Erythroblast (primary cell): ENCODE data around the gene LCOR.
"Not testable (repeated sequence)": the region's sequence is repeated elsewhere in the genome, so short reads cannot be mapped to it uniquely, and the experiment has no call there.

Experiments
- GATA1 ChIP-seq: IDR thresholded peaks from 2 replicates; pipeline ENCODE4 v1.6.1; 2011; ENCODE audit warnings: low read depth, mild to moderate bottlenecking, control low read depth, low read length, moderate library complexity
- POLR2A ChIP-seq: IDR thresholded peaks from 2 replicates; pipeline ENCODE4 v1.6.1; 2011; ENCODE audit warnings: mild to moderate bottlenecking, low read length

DNA sequence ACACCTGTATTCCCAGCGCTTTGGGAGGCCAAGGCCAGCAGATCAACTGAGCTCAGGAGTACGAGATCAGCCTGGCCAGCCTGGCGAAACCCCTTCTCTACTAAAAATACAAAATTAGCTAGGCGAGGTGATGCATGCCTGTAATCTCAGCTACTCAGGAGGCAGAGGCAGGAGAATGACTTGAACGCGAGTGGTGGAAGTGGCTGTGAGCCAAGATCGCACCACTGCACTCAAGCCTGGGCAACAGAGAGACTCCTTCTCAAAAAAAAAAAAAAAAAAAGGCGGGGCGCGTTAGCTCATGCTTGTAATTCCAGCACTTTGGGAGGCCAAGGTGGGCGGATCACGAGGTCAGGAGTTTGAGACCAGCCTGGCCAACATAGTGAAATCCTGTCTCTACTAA is 13.1 kb upstream of the LCOR start:
- not testable (repeated sequence) for TF ChIP-seq POLR2A, GATA1
